Muscle of leg (tissue), 11 donors: ENCODE measurements around the gene INPP4A. TPM values are rescaled to one million over a fixed set of nuclear protein-coding genes. Genes with fewer than 3 reads are reported as not detected.

Experiments
- DNase-seq: peaks from one replicate; pipeline ENCODE4 v3.0.0; 2013
- H3K27ac ChIP-seq: one replicate; pipeline ENCODE4 v1.5.1; 2013; ENCODE audit warnings: mild to moderate bottlenecking, low read length, control low read depth
- H3K27me3 ChIP-seq: one replicate; pipeline ENCODE4 v1.6.1; 2013; ENCODE audit warnings: low read length; ENCODE audit not compliant: control insufficient read depth, insufficient read depth
- H3K36me3 ChIP-seq: one replicate; pipeline ENCODE4 v1.6.1; 2013; ENCODE audit warnings: low read length; ENCODE audit not compliant: control insufficient read depth, insufficient read depth
- H3K4me1 ChIP-seq: one replicate; pipeline ENCODE4 v1.6.1; 2013; ENCODE audit warnings: low read length; ENCODE audit not compliant: control insufficient read depth, insufficient read depth
- H3K4me3 ChIP-seq: one replicate; pipeline ENCODE4 v1.5.1; 2013; ENCODE audit warnings: low read length, control low read depth
- H3K9me3 ChIP-seq: replicated peaks from 2 replicates; pipeline ENCODE4 v1.6.1; 2013; ENCODE audit warnings: low read depth, low read length; ENCODE audit not compliant: control insufficient read depth
- WGBS: methylation state at CpG from one replicate; pipeline ENCODE4 v1.1.5; 2013; ENCODE audit warnings: missing lambda C conversion rate; ENCODE audit not compliant: insufficient coverage; 5-methylcytosine and 5-hydroxymethylcytosine counted together
- polyA plus RNA-seq, 8 donors: library from polyadenylated mRNA; unstranded; fragments of 120-200 nt; gene quantifications; one replicate each; pipeline versions ENCODE4 v1.2.1 to v1.2.3, GENCODE V29; 2013; ENCODE audit warnings: inconsistent platforms in 1 of 8, low replicate concordance in 1 of 8; ENCODE audit not compliant: insufficient read length in 8 of 8, insufficient read depth in 1 of 8
- total RNA-seq: library from RNA; stranded (reverse); fragments of 120-200 nt; gene quantifications from one replicate; pipeline ENCODE4 v1.2.4, GENCODE V29; 2013

Gene INPP4A
- total and polyA plus RNA-seq, 9 donors: 8.9 to 17.0 (median 13.0) TPM

DNA sequence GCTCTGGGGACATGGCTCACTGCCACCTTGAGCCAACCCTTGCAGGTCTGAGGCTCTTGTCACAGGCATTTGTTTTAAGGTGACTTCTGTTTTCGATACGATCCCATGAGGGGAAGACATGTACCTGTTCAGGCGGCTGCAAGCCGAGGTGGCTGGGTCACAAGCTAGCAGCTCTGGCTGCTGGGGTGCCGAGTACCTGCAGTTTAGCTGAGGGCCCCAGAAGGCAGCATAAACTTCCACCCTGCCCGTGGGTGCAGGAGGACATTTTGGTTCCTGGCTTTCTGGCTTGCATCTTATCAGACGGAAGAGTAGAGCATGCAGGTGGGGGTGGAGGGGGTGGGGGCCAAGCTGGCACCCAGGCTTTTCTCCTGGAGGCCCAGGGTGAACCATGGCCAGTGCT is 135.3 kb downstream of the INPP4A start:
- H3K4me3 ChIP-seq: no peak overlapping the region
- WGBS: 91% methylated on average over 5 of the region's 7 CpGs
- no peak for DNase-seq

DNA sequence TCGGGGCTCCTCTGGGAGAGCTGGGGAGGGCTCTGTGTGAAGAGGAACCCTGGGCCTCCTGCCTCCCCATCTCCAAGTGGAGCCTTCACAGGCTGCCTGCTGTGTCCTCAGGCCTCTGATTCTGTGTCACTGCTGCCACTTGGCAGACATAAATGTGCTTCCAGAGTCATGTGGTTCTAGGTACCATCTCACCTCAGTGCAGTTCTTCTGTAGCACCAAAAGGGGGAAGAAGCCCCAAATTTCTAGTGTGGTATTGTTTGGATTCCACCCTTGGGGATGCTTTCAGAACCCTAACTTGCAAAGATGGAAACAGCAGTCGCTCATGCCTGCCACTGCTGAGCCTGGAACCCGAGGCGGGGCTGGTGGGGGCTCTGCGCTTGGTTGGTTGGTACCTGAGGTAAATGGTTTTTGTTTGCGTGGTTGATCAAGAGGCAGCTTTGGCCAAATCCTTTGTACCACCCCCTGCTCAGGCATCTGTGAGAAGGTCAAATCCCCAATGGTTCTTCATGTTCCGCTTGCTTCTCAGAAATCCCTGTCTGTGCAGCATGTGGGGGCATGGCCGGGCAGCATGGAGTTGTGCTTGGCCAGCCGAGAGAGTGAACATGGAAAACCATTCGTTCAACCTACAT is 136.1 kb downstream of the INPP4A start:
- H3K4me1 ChIP-seq: no peaks in the 10 kb centered on the region
- peaks cover 37% of the 10 kb centered on the region for H3K36me3 ChIP-seq
- H3K9me3 ChIP-seq: no peaks in the 10 kb centered on the region
- no peaks in the 10 kb centered on the region for H3K27me3 ChIP-seq
- 100% methylated on average over 2 of the region's 10 CpGs for WGBS
- no peak overlapping the region for H3K4me3 ChIP-seq
- H3K27ac ChIP-seq: no peak overlapping the region
- no peak for DNase-seq

More for the DNA sequence above, 135.3 kb downstream of the INPP4A start:
- no peaks in the 10 kb centered on the region for H3K4me1 ChIP-seq
- no peaks in the 10 kb centered on the region for H3K9me3 ChIP-seq
- no peak overlapping the region for H3K27ac ChIP-seq
- no peaks in the 10 kb centered on the region for H3K27me3 ChIP-seq
- H3K36me3 ChIP-seq: peaks cover 44% of the 10 kb centered on the region

GRCh38 chr2:98582523-98582922 is 137.9 kb downstream of the INPP4A start:
- Histone ChIP-seq H3K27me3 (no peaks in the 10 kb centered on the region), H3K4me1 (no peaks in the 10 kb centered on the region), H3K9me3 (no peaks in the 10 kb centered on the region), H3K4me3 (no peak overlapping the region), H3K36me3 (peaks cover 26% of the 10 kb centered on the region), H3K27ac (no peak overlapping the region)
- WGBS: 100% methylated on average over 8 of the region's 9 CpGs
- DNase-seq: no peak

- H3K27ac ChIP-seq: no peak overlapping the region
- H3K4me1 ChIP-seq: no peaks in the 10 kb centered on the region
- no peak for DNase-seq
- no peak overlapping the region for H3K4me3 ChIP-seq
- H3K36me3 ChIP-seq: peaks cover 21% of the 10 kb centered on the region
- H3K9me3 ChIP-seq: no peaks in the 10 kb centered on the region
- 100% methylated on average over 1 of the region's 7 CpGs for WGBS
- H3K27me3 ChIP-seq: no peaks in the 10 kb centered on the region
Measured at GRCh38 chr2:98583276-98583675, 138.6 kb downstream of the INPP4A start.

GRCh38 chr2:98583816-98584618 is 139.4 kb downstream of the INPP4A start:
- WGBS: 88% methylated on average over 7 of the region's 10 CpGs
- H3K36me3 ChIP-seq: peaks cover 21% of the 10 kb centered on the region
- H3K27ac ChIP-seq: no peak overlapping the region
- H3K4me1 ChIP-seq: no peaks in the 10 kb centered on the region
- no peaks in the 10 kb centered on the region for H3K9me3 ChIP-seq
- no peak for DNase-seq
- H3K4me3 ChIP-seq: no peak overlapping the region
- no peaks in the 10 kb centered on the region for H3K27me3 ChIP-seq

DNA sequence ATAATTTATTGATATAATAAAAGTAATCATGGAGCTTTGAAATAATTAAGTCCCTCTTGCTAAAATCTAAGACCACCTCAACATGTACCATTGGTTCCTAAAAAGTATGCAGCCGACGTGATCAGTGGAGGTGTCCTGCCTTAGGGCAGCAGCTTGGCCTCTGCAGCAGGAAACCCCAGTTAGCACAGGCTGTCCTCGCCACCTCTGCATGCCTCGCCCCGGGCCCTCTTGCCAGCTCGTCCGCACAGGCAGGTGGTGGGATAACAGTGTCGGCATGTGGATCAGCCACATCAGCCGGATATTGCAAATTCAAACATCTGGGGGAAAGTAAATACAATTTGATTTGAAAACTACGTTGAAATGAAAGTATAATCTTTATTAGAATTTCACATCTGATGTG is 140.7 kb downstream of the INPP4A start:
- Histone ChIP-seq H3K27me3 (no peaks in the 10 kb centered on the region), H3K27ac (no peak overlapping the region), H3K4me1 (no peaks in the 10 kb centered on the region), H3K4me3 (no peak overlapping the region), H3K36me3 (peaks cover 20% of the 10 kb centered on the region), H3K9me3 (no peaks in the 10 kb centered on the region)
- no peak for DNase-seq
- 92% methylated on average over 8 of the region's 10 CpGs for WGBS

- WGBS: 67% methylated on average over 2 of the region's 6 CpGs
- Histone ChIP-seq H3K4me3 (no peak overlapping the region), H3K9me3 (no peaks in the 10 kb centered on the region), H3K27ac (no peak overlapping the region), H3K36me3 (peaks cover 21% of the 10 kb centered on the region), H3K27me3 (no peaks in the 10 kb centered on the region), H3K4me1 (no peaks in the 10 kb centered on the region)
- no peak for DNase-seq
Measured at GRCh38 chr2:98586551-98587140, 142.0 kb downstream of the INPP4A start.

DNA sequence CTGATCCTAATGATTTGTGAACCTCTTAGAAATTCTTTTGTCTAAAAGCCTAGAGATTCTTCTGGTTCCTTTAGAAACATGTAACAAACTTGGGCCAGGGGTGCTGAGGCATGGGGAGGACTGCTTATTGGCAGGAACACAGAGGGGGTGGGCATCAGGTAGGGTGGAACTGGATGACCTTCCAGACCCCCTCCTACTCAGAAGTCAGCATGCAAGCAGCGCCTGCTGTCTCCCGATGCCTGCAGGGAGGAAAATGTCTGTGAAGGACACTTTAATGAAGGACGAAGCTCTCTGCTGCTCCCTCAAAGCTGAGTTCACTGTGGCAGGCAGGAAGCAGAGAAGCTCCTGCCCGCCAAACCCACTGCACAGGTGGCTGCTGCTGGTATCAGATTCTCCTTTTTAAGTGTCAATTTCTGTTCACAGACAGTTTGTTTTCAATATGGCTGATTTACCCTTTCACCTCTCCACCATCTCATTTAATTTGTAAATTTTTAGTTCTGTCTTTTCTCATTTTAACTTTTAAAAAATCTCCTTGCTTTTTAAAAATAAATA is 144.3 kb downstream of the INPP4A start:
- 67% methylated on average over 1 of the region's 4 CpGs for WGBS
- Histone ChIP-seq H3K36me3 (peaks cover 12% of the 10 kb centered on the region), H3K4me3 (no peak overlapping the region), H3K4me1 (no peaks in the 10 kb centered on the region), H3K9me3 (no peaks in the 10 kb centered on the region), H3K27me3 (no peaks in the 10 kb centered on the region), H3K27ac (no peak overlapping the region)
- DNase-seq: no peak

DNA sequence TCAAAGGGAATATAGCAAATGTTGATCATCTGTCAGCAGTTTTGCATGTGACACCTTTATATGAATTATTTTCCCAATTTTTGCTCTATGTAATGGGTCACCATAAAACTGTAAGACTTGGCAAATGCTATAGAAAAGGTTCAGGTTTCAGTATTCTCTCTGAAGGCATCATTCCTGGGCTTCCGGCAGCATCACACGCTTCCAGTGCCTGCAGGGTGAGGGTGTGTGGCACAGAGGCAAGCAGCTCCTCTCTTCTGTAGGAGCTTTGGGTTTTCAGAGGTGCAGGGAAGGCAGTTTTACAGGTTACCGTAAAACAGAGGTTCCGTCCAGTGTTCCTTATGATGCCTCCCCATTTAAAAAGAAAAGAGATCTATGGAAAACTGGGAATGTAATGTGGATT is 144.8 kb downstream of the INPP4A start:
- Histone ChIP-seq H3K9me3 (no peaks in the 10 kb centered on the region), H3K4me1 (no peaks in the 10 kb centered on the region), H3K4me3 (no peak overlapping the region), H3K27ac (no peak overlapping the region), H3K27me3 (no peaks in the 10 kb centered on the region), H3K36me3 (peaks cover 9% of the 10 kb centered on the region)
- DNase-seq: no peak
- WGBS: no CpG with 5 or more reads among the region's 4 CpGs

GRCh38 chr2:98592565-98592964 is 147.9 kb downstream of the INPP4A start:
- Histone ChIP-seq H3K4me3 (no peak overlapping the region), H3K27me3 (no peaks in the 10 kb centered on the region), H3K27ac (no peak overlapping the region), H3K36me3 (peaks cover 7% of the 10 kb centered on the region), H3K4me1 (no peaks in the 10 kb centered on the region), H3K9me3 (no peaks in the 10 kb centered on the region)
- DNase-seq: no peak
- 100% methylated on average over 4 of the region's 8 CpGs for WGBS
